GM23248 (cell line): ENCODE measurements around the gene TRAF1. TPM values are rescaled to one million over a fixed set of nuclear protein-coding genes. Genes with fewer than 3 reads are reported as not detected.

Source experiments
- DNase-seq: peaks from one replicate; pipeline ENCODE4 v3.0.0-alpha.2; 2015
- H2AFZ ChIP-seq: fragments of 200-600 bp; sonication (generic); 2 replicates; pipeline ENCODE4 v1.6.1; 2016; ENCODE audit warnings: antibody characterized with exemption
- H3F3A ChIP-seq: fragments of 200-600 bp; sonication (generic); 2 replicates; pipeline ENCODE4 v1.6.1; 2016; ENCODE audit warnings: mild to moderate bottlenecking, antibody characterized with exemption, mixed run types; ENCODE audit not compliant: insufficient read depth
- H3K27ac ChIP-seq: fragments of 200-600 bp; sonication (generic); 2 replicates; pipeline ENCODE4 v1.5.1; 2016; ENCODE audit warnings: mild to moderate bottlenecking
- H3K27me3 ChIP-seq: fragments of 200-600 bp; sonication (generic); replicated peaks from 2 replicates; pipeline ENCODE4 v1.6.1; 2016; ENCODE audit warnings: mild to moderate bottlenecking; ENCODE audit not compliant: insufficient read depth
- H3K36me3 ChIP-seq: fragments of 200-600 bp; sonication (generic); 2 replicates; pipeline ENCODE4 v1.6.1; 2016; ENCODE audit warnings: low read depth, mild to moderate bottlenecking
- H3K4me1 ChIP-seq: fragments of 200-600 bp; sonication (generic); 2 replicates; pipeline ENCODE4 v1.6.1; 2016; ENCODE audit warnings: mild to moderate bottlenecking; ENCODE audit not compliant: insufficient read depth
- H3K4me2 ChIP-seq: fragments of 200-600 bp; sonication (generic); one replicate; pipeline ENCODE4 v1.6.1; 2016; ENCODE audit warnings: mild to moderate bottlenecking; ENCODE audit not compliant: unreplicated experiment
- H3K4me3 ChIP-seq: fragments of 200-600 bp; sonication (generic); 2 replicates; pipeline ENCODE4 v1.5.1; 2016; ENCODE audit warnings: mild to moderate bottlenecking
- H3K79me2 ChIP-seq: fragments of 200-600 bp; sonication (generic); 2 replicates; pipeline ENCODE4 v1.6.1; 2016; ENCODE audit warnings: mild to moderate bottlenecking; ENCODE audit not compliant: insufficient read depth
- H3K9ac ChIP-seq: fragments of 200-600 bp; sonication (generic); 2 replicates; pipeline ENCODE4 v1.6.1; 2016; ENCODE audit warnings: mild to moderate bottlenecking
- H3K9me2 ChIP-seq: fragments of 200-600 bp; sonication (generic); 2 replicates; pipeline ENCODE4 v1.6.1; 2016; ENCODE audit warnings: mixed run types, mild to moderate bottlenecking, moderate library complexity; ENCODE audit not compliant: insufficient read depth
- H3K9me3 ChIP-seq: fragments of 200-600 bp; sonication (generic); one replicate; pipeline ENCODE4 v1.6.1; 2017; ENCODE audit warnings: low read depth
- H4K20me1 ChIP-seq: fragments of 200-600 bp; sonication (generic); 2 replicates; pipeline ENCODE4 v1.6.0; 2016; ENCODE audit not compliant: insufficient read depth
- EZH2 ChIP-seq: fragments of 200-600 bp; sonication (generic); IDR thresholded peaks from 2 replicates; pipeline ENCODE4 v1.6.1; 2018; ENCODE audit warnings: antibody characterized with exemption, mild to moderate bottlenecking; ENCODE audit not compliant: insufficient read depth, poor library complexity, severe bottlenecking
- EZH2phosphoT487 ChIP-seq: fragments of 200-600 bp; sonication (generic); IDR thresholded peaks from 2 replicates; pipeline ENCODE4 v1.6.1; 2018; ENCODE audit warnings: antibody characterized with exemption, moderate library complexity, mild to moderate bottlenecking, low read depth; ENCODE audit not compliant: insufficient read depth
- WGBS, 2 experiments: methylation state at CpG; one replicate each; pipeline ENCODE4 v1.1.6; 2015 to 2017; ENCODE audit warnings: low lambda C conversion rate in 2 of 2, low coverage in 1 of 2; ENCODE audit errors: missing lambda C conversion rate in 2 of 2; 5-methylcytosine and 5-hydroxymethylcytosine counted together
- in situ Hi-C: fragments of 300-500 bp; cut with MboI; formaldehyde crosslinking; loops from 2 replicates; pipeline ENCODE4 v1.15.0; 2020
- polyA plus RNA-seq: library from polyadenylated mRNA; unstranded; fragments of >200 nt; fragmentation: Nextera tagmentation; extraction: Ambion mirVana; gene quantifications from 2 replicates; pipeline ENCODE4 v1.2.1, GENCODE V29; 2016
- total RNA-seq: library from RNA; depleted of rRNA; stranded (reverse); fragments of >200 nt; shearing (Covaris generic); gene quantifications from 2 replicates; pipeline ENCODE4 v1.2.3, GENCODE V29; 2014

Gene TRAF1
- total and polyA plus RNA-seq, 2 experiments from 2014 or later, result 0.54 to 0.75 TPM

- no peaks in the 10 kb centered on the region; the same call in 1 of the 2 replicates for H3K36me3 ChIP-seq
- no peaks in the 10 kb centered on the region for H4K20me1 ChIP-seq
- H3K4me3 ChIP-seq, result peak overlapping the region; percentile 93; the same call in 1 of the 2 replicates
- no peaks in the 10 kb centered on the region for H3K9me2 ChIP-seq
- WGBS, 2 experiments, result 53 to 54% methylated on average over 4 of the region's 4 CpGs
- no peaks in the 10 kb centered on the region for H3K4me1 ChIP-seq
- H3K9ac ChIP-seq, result peak overlapping the region; percentile 92; the same call in 1 of the 2 replicates
- TF ChIP-seq EZH2phosphoT487 (no peak), EZH2 (no peak)
- H3F3A ChIP-seq, result no peaks in the 10 kb centered on the region
- H3K79me2 ChIP-seq, result no peaks in the 10 kb centered on the region
- DNase-seq, result no peak
- H2AFZ ChIP-seq, result peak overlapping the region; percentile 94; the same call in 1 of the 2 replicates
- H3K27me3 ChIP-seq, result no peaks in the 10 kb centered on the region
- H3K27ac ChIP-seq, result no peak overlapping the region
- peak overlapping the region; percentile 95 for H3K4me2 ChIP-seq
- no peaks in the 10 kb centered on the region for H3K9me3 ChIP-seq
- in situ Hi-C loops, result no loop called here
Measured at GRCh38 chr9:120875195-120875565, 51.4 kb downstream of the TRAF1 start.

- H3K27me3 ChIP-seq, result no peaks in the 10 kb centered on the region
- H3K36me3 ChIP-seq, result no peaks in the 10 kb centered on the region; the same call in 1 of the 2 replicates
- WGBS, 2 experiments, result 96 to 98% methylated on average over 10 of the region's 10 CpGs
- no peaks in the 10 kb centered on the region for H4K20me1 ChIP-seq
- no peak overlapping the region; the same call in 1 of the 2 replicates for H3K9ac ChIP-seq
- H3K27ac ChIP-seq, result no peak overlapping the region
- no peaks in the 10 kb centered on the region for H3F3A ChIP-seq
- no peaks in the 10 kb centered on the region for H3K4me1 ChIP-seq
- H3K4me3 ChIP-seq, result no peak overlapping the region
- no peak overlapping the region for H3K4me2 ChIP-seq
- no peaks in the 10 kb centered on the region for H3K9me2 ChIP-seq
- H3K9me3 ChIP-seq, result no peaks in the 10 kb centered on the region
- H2AFZ ChIP-seq, result no peak overlapping the region
- H3K79me2 ChIP-seq, result no peaks in the 10 kb centered on the region
- no peak for DNase-seq
- in situ Hi-C loops, result no loop called here
- TF ChIP-seq EZH2phosphoT487 (no peak), EZH2 (no peak)
Measured at GRCh38 chr9:120874226-120875194, 52.1 kb downstream of the TRAF1 start.

GRCh38 chr9:120873512-120873911 lies 53.1 kb downstream of the TRAF1 start:
- Histone ChIP-seq H3K9me3 (no peaks in the 10 kb centered on the region), H3K9me2 (no peaks in the 10 kb centered on the region), H3K4me2 (no peak overlapping the region), H3K27me3 (no peaks in the 10 kb centered on the region), H3K9ac (no peak overlapping the region), H3K27ac (no peak overlapping the region), H2AFZ (no peak overlapping the region), H4K20me1 (no peaks in the 10 kb centered on the region), H3F3A (no peaks in the 10 kb centered on the region), H3K79me2 (no peaks in the 10 kb centered on the region), H3K4me1 (peaks cover 3% of the 10 kb centered on the region; the same call in 1 of the 2 replicates), H3K36me3 (no peaks in the 10 kb centered on the region; the same call in 1 of the 2 replicates), H3K4me3 (no peak overlapping the region)
- WGBS, 2 experiments, result 77 to 81% methylated on average over 4 of the region's 4 CpGs
- no peak for TF ChIP-seq EZH2
- TF ChIP-seq EZH2phosphoT487, result no peak
- in situ Hi-C loops, result no loop called here
- no peak for DNase-seq

- no peaks in the 10 kb centered on the region; the same call in 1 of the 2 replicates for H3K36me3 ChIP-seq
- no peaks in the 10 kb centered on the region for H3K9me3 ChIP-seq
- H3K27me3 ChIP-seq, result no peaks in the 10 kb centered on the region
- H2AFZ ChIP-seq, result no peak overlapping the region
- H4K20me1 ChIP-seq, result no peaks in the 10 kb centered on the region
- in situ Hi-C loops, result no loop called here
- no peak overlapping the region for H3K4me3 ChIP-seq
- H3K79me2 ChIP-seq, result no peaks in the 10 kb centered on the region
- no peak overlapping the region for H3K9ac ChIP-seq
- TF ChIP-seq EZH2phosphoT487 (no peak), EZH2 (no peak)
- H3K27ac ChIP-seq, result no peak overlapping the region
- WGBS, 2 experiments, result 91 to 92% methylated on average over 3 of the region's 3 CpGs
- no peak for DNase-seq
- peaks cover 3% of the 10 kb centered on the region; the same call in 1 of the 2 replicates for H3K4me1 ChIP-seq
- no peak overlapping the region for H3K4me2 ChIP-seq
- H3K9me2 ChIP-seq, result no peaks in the 10 kb centered on the region
- H3F3A ChIP-seq, result peaks cover 4% of the 10 kb centered on the region; the same call in 1 of the 2 replicates
Measured at GRCh38 chr9:120872791-120873502, 53.6 kb downstream of the TRAF1 start.
